HG03378 (cell line): ENCODE measurements around the gene NFKBIE.

ENCODE experiments used
- ATAC-seq: cut with Tn5 transposase; IDR thresholded peaks from one replicate; pipeline ENCODE4 v1.9.1; 2021; ENCODE audit warnings: mild to moderate bottlenecking, moderate library complexity; ENCODE audit not compliant: unreplicated experiment

The NFKBIE gene

GRCh38 chr6:44217332-44218143 lies 47.8 kb downstream of the NFKBIE start:
- no peak for ATAC-seq

- no peak for ATAC-seq
These were observed 48.5 kb downstream of the NFKBIE start, which contains the start of gene MYMX for GRCh38 chr6:44216677-44217331. Gene MYMX (plus strand): TSS chr6:44216926. CDS start chr6:44217472, 546 bp downstream.

DNA sequence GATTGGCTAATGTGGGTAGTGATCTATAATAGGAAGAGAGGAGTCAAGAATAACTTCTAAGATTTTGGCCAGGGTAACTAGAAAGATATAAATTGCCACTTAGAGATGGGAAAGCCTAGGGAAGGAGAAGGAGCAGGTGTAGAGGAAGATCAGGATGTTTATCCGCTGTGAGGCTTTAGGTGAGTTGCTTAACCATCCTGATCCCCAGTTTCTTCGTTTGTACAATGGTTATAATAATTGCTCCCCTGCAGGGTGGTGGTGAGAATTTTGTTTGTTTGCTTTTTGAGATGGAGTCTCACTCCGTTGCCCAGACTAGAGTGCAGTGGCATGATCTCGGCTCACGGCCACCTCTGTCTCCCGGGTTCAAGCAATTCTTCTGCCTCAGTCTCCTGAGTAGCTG lies 51.0 kb downstream of the NFKBIE start:
- ATAC-seq = no peak

DNA sequence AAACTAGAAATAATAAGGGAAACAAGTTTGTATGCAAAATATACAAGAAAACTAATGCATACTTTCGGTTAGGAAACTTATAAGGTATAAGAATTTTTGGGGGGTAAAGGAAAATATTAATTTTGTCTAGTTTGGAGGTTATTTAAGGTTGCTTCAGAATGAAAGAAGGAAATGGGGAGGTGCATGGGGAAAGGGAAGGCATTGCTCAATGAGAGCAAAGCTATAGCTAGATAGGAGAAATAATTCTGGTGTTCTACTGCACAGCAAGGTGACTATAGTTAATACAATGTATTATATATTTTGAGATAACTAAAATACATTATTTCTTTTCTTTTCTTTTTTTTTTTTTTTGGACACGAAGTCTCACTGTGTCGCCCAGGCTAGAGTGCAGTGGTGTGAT lies 54.1 kb downstream of the NFKBIE start:
- no peak for ATAC-seq
